ENCODE measurements around the gene EIF4G1. TPM values are rescaled to one million over a fixed set of nuclear protein-coding genes. Genes with fewer than 3 reads are reported as not detected.

Gene EIF4G1
- total and polyA plus RNA-seq, 7 donors = 395 to 787 (median 628) TPM

DNA sequence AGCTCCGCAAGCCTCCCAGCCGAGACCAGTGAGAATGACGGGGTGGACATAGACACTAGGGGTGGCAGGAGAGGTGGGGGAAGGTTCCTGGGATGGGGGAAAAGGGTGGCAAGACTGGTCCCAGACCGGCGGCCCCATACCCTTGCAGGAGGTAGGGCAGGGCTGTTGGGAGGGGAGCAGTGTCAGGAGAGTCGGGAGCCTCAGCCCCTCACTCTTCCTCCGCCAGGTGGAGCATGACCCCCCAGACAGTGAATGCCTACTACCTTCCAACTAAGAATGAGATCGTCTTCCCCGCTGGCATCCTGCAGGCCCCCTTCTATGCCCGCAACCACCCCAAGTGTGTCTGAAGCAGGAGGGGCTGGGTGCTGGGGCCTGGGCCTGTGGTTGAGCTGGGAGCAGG is 24.1 kb upstream of the EIF4G1 start:
- Histone ChIP-seq H3K27me3 (ENCODE audit: insufficient read depth in 3 of 3, low read length in 2 of 3) (no peaks in the 10 kb centered on the region), H3K36me3 (ENCODE audit: insufficient read depth in 1 of 2, low read depth in 1 of 2) (no peaks in the 10 kb centered on the region), H3K9me3 (no peaks in the 10 kb centered on the region), H3K4me1 (no peaks in the 10 kb centered on the region), H3K27ac (no peak overlapping the region), H3K4me3 (no peak overlapping the region)
- ATAC-seq = no peak
- TF ChIP-seq, protein P1, sequence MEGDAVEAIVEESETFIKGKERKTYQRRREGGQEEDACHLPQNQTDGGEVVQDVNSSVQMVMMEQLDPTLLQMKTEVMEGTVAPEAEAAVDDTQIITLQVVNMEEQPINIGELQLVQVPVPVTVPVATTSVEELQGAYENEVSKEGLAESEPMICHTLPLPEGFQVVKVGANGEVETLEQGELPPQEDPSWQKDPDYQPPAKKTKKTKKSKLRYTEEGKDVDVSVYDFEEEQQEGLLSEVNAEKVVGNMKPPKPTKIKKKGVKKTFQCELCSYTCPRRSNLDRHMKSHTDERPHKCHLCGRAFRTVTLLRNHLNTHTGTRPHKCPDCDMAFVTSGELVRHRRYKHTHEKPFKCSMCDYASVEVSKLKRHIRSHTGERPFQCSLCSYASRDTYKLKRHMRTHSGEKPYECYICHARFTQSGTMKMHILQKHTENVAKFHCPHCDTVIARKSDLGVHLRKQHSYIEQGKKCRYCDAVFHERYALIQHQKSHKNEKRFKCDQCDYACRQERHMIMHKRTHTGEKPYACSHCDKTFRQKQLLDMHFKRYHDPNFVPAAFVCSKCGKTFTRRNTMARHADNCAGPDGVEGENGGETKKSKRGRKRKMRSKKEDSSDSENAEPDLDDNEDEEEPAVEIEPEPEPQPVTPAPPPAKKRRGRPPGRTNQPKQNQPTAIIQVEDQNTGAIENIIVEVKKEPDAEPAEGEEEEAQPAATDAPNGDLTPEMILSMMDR (IDR thresholded peaks at IDR 0.05) = no peak
- DNase-seq = no peak
- intact Hi-C loops (cut with DNase I) = loop anchor here in 1 of 2 donors (5.0 kb wide), 1 partner anchor 393 kb away; no protein-coding TSS in a partner anchor
- WGBS, 3 donors = 80 to 86% (median 83%) methylated on average over 10 of the region's 10 CpGs

DNA sequence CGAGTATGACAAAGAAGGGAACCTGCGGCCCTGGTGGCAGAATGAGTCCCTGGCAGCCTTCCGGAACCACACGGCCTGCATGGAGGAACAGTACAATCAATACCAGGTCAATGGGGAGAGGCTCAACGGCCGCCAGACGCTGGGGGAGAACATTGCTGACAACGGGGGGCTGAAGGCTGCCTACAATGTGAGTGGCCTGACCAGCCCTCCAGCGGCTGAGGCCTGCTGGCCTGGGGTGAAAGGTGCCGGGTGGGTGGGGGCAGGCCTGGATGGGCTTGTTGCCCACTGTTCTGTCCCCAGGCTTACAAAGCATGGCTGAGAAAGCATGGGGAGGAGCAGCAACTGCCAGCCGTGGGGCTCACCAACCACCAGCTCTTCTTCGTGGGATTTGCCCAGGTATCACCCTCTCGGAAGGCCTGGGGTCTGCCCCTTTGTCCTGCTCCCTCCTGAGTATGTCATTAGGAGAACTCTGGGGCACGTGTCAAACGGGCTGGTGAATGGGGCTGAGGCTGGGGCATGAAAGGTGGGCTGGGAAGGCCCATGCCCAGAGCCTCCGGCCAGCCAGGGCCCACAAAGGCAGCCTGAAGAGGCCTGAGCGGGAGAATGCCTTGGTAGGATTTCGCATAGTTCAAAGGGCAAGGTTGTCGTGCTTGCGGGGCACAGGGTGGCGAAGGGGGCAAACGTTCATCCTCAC is 23.2 kb upstream of the EIF4G1 start:
- H3K27me3 ChIP-seq (ENCODE audit: insufficient read depth in 3 of 3, low read length in 2 of 3) = no peaks in the 10 kb centered on the region
- DNase-seq (no peak), ATAC-seq (no peak)
- H3K9me3 ChIP-seq = no peaks in the 10 kb centered on the region
- 85 to 88% (median 86%) methylated on average over 22 of the region's 22 CpGs for WGBS, 3 donors
- TF ChIP-seq, protein P1 (IDR thresholded peaks at IDR 0.05) = no peak
- no peaks in the 10 kb centered on the region for H3K4me1 ChIP-seq
- intact Hi-C loops (cut with DNase I) = loop anchor here in 1 of 2 donors (5.0 kb wide), 1 partner anchor 394 kb away; no protein-coding TSS in a partner anchor
- H3K27ac ChIP-seq = no peak overlapping the region
- no peak overlapping the region for H3K4me3 ChIP-seq
- H3K36me3 ChIP-seq (ENCODE audit: insufficient read depth in 1 of 2, low read depth in 1 of 2) = no peaks in the 10 kb centered on the region

DNA sequence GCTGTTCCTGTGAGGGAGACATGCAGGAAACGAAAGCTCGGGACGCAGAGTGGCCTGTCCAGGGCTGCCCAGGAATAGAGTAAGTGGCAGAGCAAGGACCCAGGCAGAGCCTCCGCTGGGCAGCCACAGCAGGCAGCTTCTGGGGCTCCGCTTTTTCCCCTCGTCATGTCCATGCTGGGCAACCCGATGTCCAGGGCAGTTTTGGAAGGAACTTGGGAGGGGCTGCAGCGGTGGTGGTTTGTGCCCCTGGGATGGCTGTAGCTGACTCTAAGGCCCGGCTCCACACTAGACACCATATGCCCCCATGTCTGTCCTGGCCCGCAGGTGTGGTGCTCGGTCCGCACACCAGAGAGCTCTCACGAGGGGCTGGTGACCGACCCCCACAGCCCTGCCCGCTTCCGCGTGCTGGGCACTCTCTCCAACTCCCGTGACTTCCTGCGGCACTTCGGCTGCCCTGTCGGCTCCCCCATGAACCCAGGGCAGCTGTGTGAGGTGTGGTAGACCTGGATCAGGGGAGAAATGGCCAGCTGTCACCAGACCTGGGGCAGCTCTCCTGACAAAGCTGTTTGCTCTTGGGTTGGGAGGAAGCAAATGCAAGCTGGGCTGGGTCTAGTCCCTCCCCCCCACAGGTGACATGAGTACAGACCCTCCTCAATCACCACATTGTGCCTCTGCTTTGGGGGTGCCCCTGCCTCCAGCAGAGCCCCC is 22.5 kb upstream of the EIF4G1 start:
- TF ChIP-seq, protein P1 (IDR thresholded peaks at IDR 0.05) = no peak
- DNase-seq (no peak), ATAC-seq (no peak)
- intact Hi-C loops (cut with DNase I) = loop anchor here in 1 of 2 donors (5.0 kb wide), 1 partner anchor 395 kb away; no protein-coding TSS in a partner anchor
- H3K36me3 ChIP-seq (ENCODE audit: insufficient read depth in 1 of 2, low read depth in 1 of 2) = no peaks in the 10 kb centered on the region
- no peaks in the 10 kb centered on the region for H3K4me1 ChIP-seq
- no peaks in the 10 kb centered on the region for H3K9me3 ChIP-seq
- WGBS, 3 donors = 89 to 93% (median 90%) methylated on average over 20 to 21 of the region's 21 CpGs
- H3K27me3 ChIP-seq (ENCODE audit: insufficient read depth in 3 of 3, low read length in 2 of 3) = no peaks in the 10 kb centered on the region
- no peak overlapping the region for H3K27ac ChIP-seq
- H3K4me3 ChIP-seq = no peak overlapping the region

DNA sequence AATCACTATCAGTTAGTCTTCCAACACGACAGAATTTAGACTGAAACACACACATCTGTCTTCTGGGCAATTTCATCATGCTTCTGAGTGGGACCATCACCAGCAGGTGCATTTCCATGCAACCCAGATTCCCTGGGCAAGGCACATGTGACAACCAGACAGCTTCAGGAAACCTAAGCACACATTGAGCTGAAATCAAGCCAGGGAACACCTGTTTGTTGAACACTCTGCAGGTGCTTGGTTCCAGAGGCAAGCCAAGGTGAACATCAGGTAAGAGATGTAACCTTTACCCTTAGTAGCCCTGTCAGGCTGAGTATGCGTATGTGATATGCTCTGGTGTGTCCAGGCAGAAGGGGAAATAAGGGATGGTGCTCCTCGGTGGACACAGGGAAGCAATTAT is 18.6 kb upstream of the EIF4G1 start:
- ATAC-seq (no peak), DNase-seq (no peak)
- peaks cover 14% of the 10 kb centered on the region for H3K4me1 ChIP-seq
- no peak overlapping the region for H3K27ac ChIP-seq
- H3K4me3 ChIP-seq = no peak overlapping the region
- TF ChIP-seq, protein P1 (IDR thresholded peaks at IDR 0.05) = no peak
- no peaks in the 10 kb centered on the region for H3K27me3 ChIP-seq (ENCODE audit: insufficient read depth in 3 of 3, low read length in 2 of 3)
- H3K9me3 ChIP-seq = no peaks in the 10 kb centered on the region
- 61 to 64% (median 62%) methylated on average over 3 of the region's 3 CpGs for WGBS, 3 donors
- intact Hi-C loops (cut with DNase I) = loop anchor here in 1 of 2 donors (5.0 kb wide), 1 partner anchor 158 kb away; the partner anchor contains the start of gene EIF2B5
- peaks cover 6 to 10% of the 10 kb centered on the region in 2 donors for H3K36me3 ChIP-seq (ENCODE audit: insufficient read depth in 1 of 2, low read depth in 1 of 2)
